K562 (cell line): ENCODE measurements around the gene ANXA7. TPM values are rescaled to one million over a fixed set of nuclear protein-coding genes. Genes with fewer than 3 reads are reported as not detected.

Experiments used
- DMBX1 ChIP-seq: fragments of 250-450 bp; sonication (Bioruptor Pico); IDR thresholded peaks from 2 replicates; pipeline ENCODE4 v1.8.0; 2022; ENCODE audit warnings: inconsistent platforms, mild to moderate bottlenecking, moderate library complexity, borderline replicate concordance
- EGR1 ChIP-seq: fragments of 450-650 bp; conservative IDR thresholded peaks from 2 replicates; pipeline ENCODE4 v1.6.1; 2017; ENCODE audit warnings: mild to moderate bottlenecking
- HNRNPH1 ChIP-seq: fragments of 200-400 bp; formaldehyde crosslinking; optimal IDR thresholded peaks from 2 replicates; pipeline ENCODE3; 2017; ENCODE audit warnings: low read depth, mild to moderate bottlenecking, low read length, moderate library complexity
- KLF10 ChIP-seq: fragments of 250-450 bp; sonication (Bioruptor Pico); IDR thresholded peaks from 2 replicates; pipeline ENCODE4 v1.6.1; 2021; ENCODE audit warnings: matching md5 sums
- MCM5 ChIP-seq: fragments of 450-650 bp; IDR thresholded peaks from 2 replicates; pipeline ENCODE4 v1.6.1; 2016; ENCODE audit warnings: low read depth
- NR2F6 ChIP-seq: fragments of 450-650 bp; formaldehyde crosslinking; IDR thresholded peaks from 2 replicates; pipeline ENCODE4 v1.4.0; 2020; ENCODE audit warnings: mild to moderate bottlenecking
- PCBP2 ChIP-seq: fragments of 200-400 bp; formaldehyde crosslinking; IDR thresholded peaks from 2 replicates; pipeline ENCODE4 v1.6.1; 2018; ENCODE audit warnings: low read length, low read depth, mild to moderate bottlenecking, moderate library complexity; ENCODE audit not compliant: poor library complexity, severe bottlenecking
- PHF21A ChIP-seq: fragments of 450-650 bp; IDR thresholded peaks from 2 replicates; pipeline ENCODE4 v1.6.1; 2017; ENCODE audit warnings: low read depth, borderline replicate concordance
- POLR2A ChIP-seq: fragments of 450-650 bp; conservative IDR thresholded peaks from 2 replicates; pipeline ENCODE4 v1.6.1; 2016
- RNF2 ChIP-seq: sonication (generic); IDR thresholded peaks from 2 replicates; pipeline ENCODE4 v1.6.1; 2016
- SMAD3 ChIP-seq: fragments of 450-650 bp; formaldehyde crosslinking; conservative IDR thresholded peaks from 2 replicates; pipeline ENCODE4 v1.4.0; 2020; ENCODE audit warnings: mild to moderate bottlenecking
- SNRNP70 ChIP-seq: fragments of 200-400 bp; formaldehyde crosslinking; optimal IDR thresholded peaks from 2 replicates; pipeline ENCODE3; 2017; ENCODE audit warnings: low read depth, low read length
- U2AF2 ChIP-seq: fragments of 200-400 bp; formaldehyde crosslinking; optimal IDR thresholded peaks from 2 replicates; pipeline ENCODE3; 2017; ENCODE audit warnings: low read depth, mild to moderate bottlenecking, low read length
- ZNF134 ChIP-seq: fragments of 250-450 bp; sonication (Bioruptor Pico); conservative IDR thresholded peaks from 2 replicates; pipeline ENCODE4 v1.4.0; 2020
- ZNF239 ChIP-seq: fragments of 250-450 bp; sonication (Bioruptor Pico); IDR thresholded peaks from 2 replicates; pipeline ENCODE4 v1.4.0; 2020; ENCODE audit warnings: mild to moderate bottlenecking
- ZNF445 ChIP-seq: fragments of 250-450 bp; sonication (Bioruptor Pico); IDR thresholded peaks from 2 replicates; pipeline ENCODE4 v1.4.0; 2020; ENCODE audit warnings: low read depth, mild to moderate bottlenecking, moderate library complexity
- ZNF57 ChIP-seq: fragments of 450-650 bp; formaldehyde crosslinking; IDR thresholded peaks from 2 replicates; pipeline ENCODE4 v1.4.0; 2020; ENCODE audit warnings: mild to moderate bottlenecking, moderate library complexity
- ZNF583 ChIP-seq: fragments of 250-450 bp; sonication (Bioruptor Pico); IDR thresholded peaks from 2 replicates; pipeline ENCODE4 v1.4.0; 2020
- ZNF609 ChIP-seq: sonication (generic); formaldehyde crosslinking; IDR thresholded peaks from 2 replicates; pipeline ENCODE4 v1.8.1; 2023; ENCODE audit warnings: missing genetic modification reagents, mild to moderate bottlenecking, borderline replicate concordance
- ZNF766 ChIP-seq: fragments of 200-800 bp; sonication (Bioruptor generic); conservative IDR thresholded peaks from 2 replicates; pipeline ENCODE4 v1.6.1; 2016; ENCODE audit warnings: missing genetic modification characterization, missing compliant biosample characterization
- polyA plus RNA-seq, 8 experiments: library from polyadenylated mRNA; depleted of rRNA in 4 of 8; stranded (reverse) in 5 of 8; unstranded in 3 of 8; fragments of >200 nt; fragmentation: Nextera tagmentation in 2 of 8; fragmentation: Illumina TruSeq in 1 of 8; extraction: Ambion mirVana in 2 of 8; extraction: Trizol in 1 of 8; gene quantifications; 2 replicates each; pipeline versions ENCODE4 v1.2.1 to v1.2.3, GENCODE V29; 2011 to 2014; ENCODE audit warnings: inconsistent platforms in 1 of 8, missing spikeins in 1 of 8
- total RNA-seq, 7 experiments: library from RNA; depleted of rRNA in 6 of 7; stranded (reverse); fragments of >200 nt in 6 of 7; fragmentation: Illumina TruSeq in 2 of 7; extraction: Trizol in 2 of 7; gene quantifications; 2 replicates each; pipeline versions ENCODE4 v1.2.1 to v1.2.3, GENCODE V29; 2011 to 2021; ENCODE audit warnings: low replicate concordance in 1 of 7
- TF ChIP-seq, protein P1 (sequence below): fragments of 450-650 bp; formaldehyde crosslinking; conservative IDR thresholded peaks from 2 replicates; pipeline ENCODE4 v1.4.0; 2022; ENCODE audit warnings: mild to moderate bottlenecking, missing genetic modification characterization

ANXA7 gene
- total and polyA plus RNA-seq, 9 of the 15 experiments (the other 6 are each of a cell fraction or from before 2014, with no cell fraction given) = 81.6 to 157 (median 122) TPM

GRCh38 chr10:73456187-73456890 lies 42.5 kb upstream of the ANXA7 start (continued):
- TF ChIP-seq ZNF609 (CRISPR knock-in tag) (no peak), ZNF57 (CRISPR knock-in tag) (no peak), ZNF766 (peak; percentile 98), SMAD3 (peak; percentile 90; the same call in 1 of the 2 replicates), U2AF2 (no peak), RNF2 (peak; percentile 92), POLR2A (no peak), NR2F6 (no peak), PHF21A (no peak), EGR1 (no peak), SNRNP70 (no peak), ZNF583 (no peak), DMBX1 (CRISPR knock-in tag) (peak; percentile 96), ZNF134 (CRISPR knock-in tag) (no peak), KLF10 (CRISPR knock-in tag) (no peak), ZNF239 (CRISPR knock-in tag) (0 out of 2 replicates have a peak, but pooled peaks have one; percentile 21), ZNF445 (CRISPR knock-in tag) (no peak), MCM5 (no peak), PCBP2 (no peak), HNRNPH1 (no peak)
- TF ChIP-seq, protein P1, sequence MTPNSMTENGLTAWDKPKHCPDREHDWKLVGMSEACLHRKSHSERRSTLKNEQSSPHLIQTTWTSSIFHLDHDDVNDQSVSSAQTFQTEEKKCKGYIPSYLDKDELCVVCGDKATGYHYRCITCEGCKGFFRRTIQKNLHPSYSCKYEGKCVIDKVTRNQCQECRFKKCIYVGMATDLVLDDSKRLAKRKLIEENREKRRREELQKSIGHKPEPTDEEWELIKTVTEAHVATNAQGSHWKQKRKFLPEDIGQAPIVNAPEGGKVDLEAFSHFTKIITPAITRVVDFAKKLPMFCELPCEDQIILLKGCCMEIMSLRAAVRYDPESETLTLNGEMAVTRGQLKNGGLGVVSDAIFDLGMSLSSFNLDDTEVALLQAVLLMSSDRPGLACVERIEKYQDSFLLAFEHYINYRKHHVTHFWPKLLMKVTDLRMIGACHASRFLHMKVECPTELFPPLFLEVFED (CRISPR knock-in tag) = no peak
